PC-9 (cell line): ENCODE results near the gene NLGN1. TPM values are rescaled to one million over a fixed set of nuclear protein-coding genes. Genes with fewer than 3 reads are reported as not detected.

Experiments
- BruUV-seq: library from RNA; stranded (reverse); fragments of 400-500 nt; replicated peaks from 2 replicates; lab custom pipeline; 2021; lab: Mats Ljungman, UMichigan
- CTCF ChIA-PET: fragments of 300-600 bp; sonication (Branson Sonifier 250); formaldehyde crosslinking; loops from one replicate; lab custom pipeline; 2022; ENCODE audit warnings: antibody characterized with exemption; lab: Charles Lee
- POLR2A ChIA-PET: fragments of 300-600 bp; sonication (Branson Sonifier 250); formaldehyde crosslinking; loops from one replicate; lab custom pipeline; 2022; ENCODE audit warnings: antibody characterized with exemption; ENCODE audit not compliant: unreplicated experiment; lab: Charles Lee
- DNase-seq, 2 experiments: peaks; one replicate each; pipeline versions ENCODE4 v3.0.0 to v3.0.0-alpha.2; 2015 to 2022; ENCODE audit warnings: mixed read lengths in 1 of 2
- H2AFZ ChIP-seq: fragments of 200-600 bp; sonication (generic); 2 replicates; pipeline ENCODE4 v1.8.1; 2017; ENCODE audit warnings: antibody characterized with exemption
- H3F3A ChIP-seq: fragments of 200-600 bp; sonication (generic); 2 replicates; pipeline ENCODE4 v1.8.1; 2017; ENCODE audit warnings: antibody characterized with exemption, mild to moderate bottlenecking, low read depth; ENCODE audit not compliant: insufficient read depth
- H3K27ac ChIP-seq: fragments of 200-600 bp; sonication (generic); 2 replicates; pipeline ENCODE4 v1.6.1; 2016; ENCODE audit warnings: mixed run types
- H3K27me3 ChIP-seq: fragments of 200-600 bp; sonication (generic); 2 replicates; pipeline ENCODE4 v1.6.1; 2016; ENCODE audit warnings: low read depth, mixed run types; ENCODE audit not compliant: insufficient read depth
- H3K36me3 ChIP-seq: fragments of 200-600 bp; sonication (generic); 2 replicates; pipeline ENCODE4 v1.6.1; 2016; ENCODE audit warnings: low read depth, mixed run types
- H3K4me1 ChIP-seq: fragments of 200-600 bp; sonication (generic); replicated peaks from 2 replicates; pipeline ENCODE4 v1.6.1; 2016; ENCODE audit warnings: mixed run types; ENCODE audit not compliant: insufficient read depth
- H3K4me2 ChIP-seq: fragments of 200-600 bp; sonication (generic); 2 replicates; pipeline ENCODE4 v1.6.1; 2017; ENCODE audit warnings: mixed run types
- H3K4me3 ChIP-seq: fragments of 200-600 bp; sonication (generic); 2 replicates; pipeline ENCODE4 v1.6.1; 2016; ENCODE audit warnings: mixed run types
- H3K79me2 ChIP-seq: fragments of 200-600 bp; sonication (generic); 2 replicates; pipeline ENCODE4 v1.6.1; 2017; ENCODE audit warnings: low read depth, mixed run types
- H3K9me2 ChIP-seq: fragments of 200-600 bp; sonication (generic); 2 replicates; pipeline ENCODE4 v1.8.1; 2017; ENCODE audit warnings: mild to moderate bottlenecking; ENCODE audit not compliant: insufficient read depth
- H3K9me3 ChIP-seq: fragments of 200-600 bp; sonication (generic); 2 replicates; pipeline ENCODE4 v1.8.1; 2016; ENCODE audit warnings: low read depth; ENCODE audit not compliant: insufficient read depth
- H4K20me1 ChIP-seq: fragments of 200-600 bp; sonication (generic); 2 replicates; pipeline ENCODE4 v1.8.1; 2017; ENCODE audit not compliant: insufficient read depth
- EZH2 ChIP-seq: fragments of 200-600 bp; sonication (generic); IDR thresholded peaks from 2 replicates; pipeline ENCODE4 v1.8.0; 2017; ENCODE audit warnings: antibody characterized with exemption, low read depth
- intact Hi-C: fragments of 100-400 bp; cut with micrococcal nuclease; formaldehyde crosslinking; loops from one replicate; pipeline ENCODE4 v1.10.0; 2022; ENCODE audit not compliant: unreplicated experiment
- total RNA-seq: library from RNA; stranded (reverse); gene quantifications from 2 replicates; pipeline ENCODE4 v1.2.3, GENCODE V29; 2021
- TF ChIP-seq, protein P1 (sequence below): fragments of 200-600 bp; sonication (generic); conservative IDR thresholded peaks from 2 replicates; pipeline ENCODE4 v1.6.1; 2017; ENCODE audit warnings: mixed run types, antibody characterized with exemption, mild to moderate bottlenecking, moderate library complexity

The NLGN1 gene
- total RNA-seq, 1 experiment from 2014 or later, result 1.4 TPM

DNA sequence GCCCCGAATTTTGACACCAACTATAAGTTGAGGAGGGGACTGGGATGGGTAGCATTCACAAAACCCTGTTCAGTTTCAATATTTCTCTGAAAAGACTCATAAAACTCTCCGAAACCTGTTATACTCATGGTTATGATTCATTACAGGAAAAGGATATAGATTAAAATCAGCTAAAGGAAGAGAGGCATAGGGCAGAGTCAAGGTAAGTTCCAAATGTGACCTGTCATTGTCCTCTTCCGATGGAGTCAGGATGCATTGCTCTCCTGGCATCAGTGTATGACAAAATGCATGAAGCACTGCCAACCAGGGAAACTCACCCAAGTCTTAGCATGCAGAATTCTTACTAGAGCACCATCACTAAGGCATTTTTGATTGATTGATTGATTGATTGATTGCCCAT lies 936.6 kb downstream of the NLGN1 start:
- Histone ChIP-seq H4K20me1 (no peaks in the 10 kb centered on the region), H3K4me2 (no peak overlapping the region), H3K27me3 (no peaks in the 10 kb centered on the region), H3K27ac (no peak overlapping the region), H3F3A (no peaks in the 10 kb centered on the region), H3K4me3 (no peak overlapping the region), H3K79me2 (no peaks in the 10 kb centered on the region), H2AFZ (no peak overlapping the region), H3K9me2 (0 out of 2 replicates have a peak, but pooled peaks cover 12% of the 10 kb centered on the region), H3K36me3 (no peaks in the 10 kb centered on the region), H3K9me3 (no peaks in the 10 kb centered on the region), H3K4me1 (no peaks in the 10 kb centered on the region)
- intact Hi-C loops, result no loop called here
- POLR2A ChIA-PET, result no interaction called here
- TF ChIP-seq, protein P1, sequence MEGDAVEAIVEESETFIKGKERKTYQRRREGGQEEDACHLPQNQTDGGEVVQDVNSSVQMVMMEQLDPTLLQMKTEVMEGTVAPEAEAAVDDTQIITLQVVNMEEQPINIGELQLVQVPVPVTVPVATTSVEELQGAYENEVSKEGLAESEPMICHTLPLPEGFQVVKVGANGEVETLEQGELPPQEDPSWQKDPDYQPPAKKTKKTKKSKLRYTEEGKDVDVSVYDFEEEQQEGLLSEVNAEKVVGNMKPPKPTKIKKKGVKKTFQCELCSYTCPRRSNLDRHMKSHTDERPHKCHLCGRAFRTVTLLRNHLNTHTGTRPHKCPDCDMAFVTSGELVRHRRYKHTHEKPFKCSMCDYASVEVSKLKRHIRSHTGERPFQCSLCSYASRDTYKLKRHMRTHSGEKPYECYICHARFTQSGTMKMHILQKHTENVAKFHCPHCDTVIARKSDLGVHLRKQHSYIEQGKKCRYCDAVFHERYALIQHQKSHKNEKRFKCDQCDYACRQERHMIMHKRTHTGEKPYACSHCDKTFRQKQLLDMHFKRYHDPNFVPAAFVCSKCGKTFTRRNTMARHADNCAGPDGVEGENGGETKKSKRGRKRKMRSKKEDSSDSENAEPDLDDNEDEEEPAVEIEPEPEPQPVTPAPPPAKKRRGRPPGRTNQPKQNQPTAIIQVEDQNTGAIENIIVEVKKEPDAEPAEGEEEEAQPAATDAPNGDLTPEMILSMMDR, result no peak
- no peak for TF ChIP-seq EZH2
- no TSS peak for BruUV-seq
- CTCF ChIA-PET, result no interaction called here
- no peak for DNase-seq

DNA sequence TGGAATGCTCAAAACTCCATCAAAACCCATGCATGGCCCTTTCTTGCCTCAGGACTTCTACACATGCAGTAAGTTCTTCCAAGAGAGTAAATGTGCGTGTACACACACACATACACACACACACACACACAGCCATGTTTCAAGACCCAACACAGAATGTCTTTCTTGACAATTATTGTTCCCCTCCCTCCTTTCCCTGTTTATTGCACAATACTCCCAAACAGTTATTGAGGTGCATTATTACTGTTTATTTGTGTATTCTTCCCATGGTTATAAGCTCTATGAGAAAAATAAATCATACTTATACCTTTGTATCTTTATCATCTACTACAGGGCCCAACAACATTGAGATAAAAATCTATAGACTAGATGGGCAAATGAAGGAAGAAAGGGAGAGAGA lies 937.8 kb downstream of the NLGN1 start:
- BruUV-seq, result no TSS peak
- H3K79me2 ChIP-seq, result no peaks in the 10 kb centered on the region
- intact Hi-C loops, result no loop called here
- CTCF ChIA-PET, result no interaction called here
- H2AFZ ChIP-seq, result no peak overlapping the region
- no peaks in the 10 kb centered on the region for H3F3A ChIP-seq
- no peak overlapping the region for H3K4me2 ChIP-seq
- no peaks in the 10 kb centered on the region for H3K4me1 ChIP-seq
- 0 out of 2 replicates have a peak, but pooled peaks cover 12% of the 10 kb centered on the region for H3K9me2 ChIP-seq
- POLR2A ChIA-PET, result no interaction called here
- H3K4me3 ChIP-seq, result no peak overlapping the region
- H4K20me1 ChIP-seq, result no peaks in the 10 kb centered on the region
- H3K9me3 ChIP-seq, result no peaks in the 10 kb centered on the region
- no peak overlapping the region for H3K27ac ChIP-seq
- no peak for DNase-seq
- H3K27me3 ChIP-seq, result no peaks in the 10 kb centered on the region
- TF ChIP-seq, protein P1, result no peak
- H3K36me3 ChIP-seq, result no peaks in the 10 kb centered on the region

DNA sequence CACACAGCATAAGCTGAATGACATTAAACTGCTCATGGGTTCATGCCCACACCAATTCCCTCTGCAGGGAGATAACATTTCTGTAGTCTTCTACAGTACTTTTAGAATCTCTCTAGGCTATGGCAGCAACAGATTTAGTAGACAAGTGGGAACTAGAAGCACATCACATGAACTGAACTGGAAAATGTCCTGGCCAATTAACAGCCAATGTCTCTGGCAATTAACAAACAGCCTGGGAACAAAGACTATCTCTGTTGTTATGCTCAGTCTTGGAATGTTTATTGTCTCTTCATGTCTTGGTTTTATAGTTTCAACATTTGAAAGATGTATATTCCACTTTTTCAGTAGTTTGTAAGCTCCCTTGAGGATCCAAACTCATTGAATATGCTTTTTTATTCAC lies 938.4 kb downstream of the NLGN1 start:
- Histone ChIP-seq H3K79me2 (no peaks in the 10 kb centered on the region), H3K4me1 (no peaks in the 10 kb centered on the region), H3K4me2 (no peak overlapping the region), H3K4me3 (no peak overlapping the region), H3F3A (no peaks in the 10 kb centered on the region), H3K27ac (no peak overlapping the region), H4K20me1 (no peaks in the 10 kb centered on the region), H3K27me3 (no peaks in the 10 kb centered on the region), H3K9me2 (0 out of 2 replicates have a peak, but pooled peaks cover 12% of the 10 kb centered on the region), H2AFZ (no peak overlapping the region), H3K9me3 (no peaks in the 10 kb centered on the region), H3K36me3 (no peaks in the 10 kb centered on the region)
- BruUV-seq, result no TSS peak
- intact Hi-C loops, result no loop called here
- ChIA-PET POLR2A (no interaction called here), CTCF (no interaction called here)
- DNase-seq, result no peak
- TF ChIP-seq EZH2, result no peak
- TF ChIP-seq, protein P1, result no peak
